B cell (primary cell): Measurements from ENCODE around the gene RGS17. TPM values are rescaled to one million over a fixed set of nuclear protein-coding genes. Genes with fewer than 3 reads are reported as not detected.

Experiments
- ATAC-seq: fragments of 200-7000 bp; cut with Tn5 transposase; one replicate; pipeline ENCODE4 v1.10.0; 2021; ENCODE audit warnings: low read depth, mild to moderate bottlenecking, moderate number of reproducible peaks, moderate library complexity
- CTCF ChIA-PET: fragments of 350-600 bp; sonication (Branson Sonifier 250); formaldehyde crosslinking; loops from one replicate; lab custom pipeline; 2021; ENCODE audit warnings: antibody characterized with exemption, inconsistent platforms; lab: Charles Lee
- POLR2A ChIA-PET: fragments of 350-600 bp; sonication (Branson Sonifier 250); formaldehyde crosslinking; loops from one replicate; lab custom pipeline; 2021; ENCODE audit warnings: antibody characterized with exemption; lab: Charles Lee
- DNase-seq: peaks from one replicate; pipeline ENCODE4 v3.0.0; 2013
- H2AFZ ChIP-seq: 2 replicates; pipeline ENCODE4 v1.6.1; 2012; ENCODE audit warnings: mild to moderate bottlenecking, low read depth, low read length; ENCODE audit not compliant: insufficient read depth, poor library complexity, severe bottlenecking
- H3K27ac ChIP-seq, 2 donors: 1 replicate in 1 of 2; 2 replicates in 1 of 2; pipeline ENCODE4 v1.5.1; 2012 to 2013; ENCODE audit warnings: low read length in 2 of 2, mild to moderate bottlenecking in 2 of 2, moderate library complexity in 1 of 2
- H3K27me3 ChIP-seq, 4 experiments: fragments of 200-600 bp in 1 of 4; sonication (generic) in 1 of 4; replicated peaks in 1 of 4; 1 replicate in 2 of 4; 2 replicates in 2 of 4; pipeline versions ENCODE4 v1.6.1 to v1.7.0; 2013 to 2016; ENCODE audit warnings: low read length in 3 of 4, mild to moderate bottlenecking in 2 of 4, mixed read lengths in 1 of 4, moderate library complexity in 1 of 4; ENCODE audit not compliant: insufficient read depth in 4 of 4, control insufficient read depth in 3 of 4; ENCODE audit errors: control extremely low read depth in 1 of 4
- H3K36me3 ChIP-seq, 2 experiments: replicated peaks in 1 of 2; 1 replicate in 1 of 2; 2 replicates in 1 of 2; pipeline versions ENCODE4 v1.6.1 to v1.7.1; 2013; ENCODE audit warnings: low read length in 1 of 2; ENCODE audit not compliant: insufficient read depth in 2 of 2, control insufficient read depth in 1 of 2; ENCODE audit errors: control extremely low read depth in 1 of 2, extremely low read depth in 1 of 2
- H3K4me1 ChIP-seq, 2 donors: fragments of 200-600 bp in 1 of 2; sonication (generic) in 1 of 2; 1 replicate in 1 of 2; 2 replicates in 1 of 2; pipeline versions ENCODE4 v1.5.1 to v1.6.1; 2013 to 2017; ENCODE audit warnings: low read length in 2 of 2; ENCODE audit not compliant: control insufficient read depth in 2 of 2, insufficient read depth in 2 of 2
- H3K4me2 ChIP-seq: replicated peaks from 2 replicates; pipeline ENCODE3; 2012; ENCODE audit warnings: mild to moderate bottlenecking, low read depth, low read length; ENCODE audit not compliant: poor library complexity, severe bottlenecking
- H3K4me3 ChIP-seq, 5 experiments: fragments of 200-600 bp in 1 of 5; sonication (generic) in 1 of 5; 1 replicate in 3 of 5; 2 replicates in 2 of 5; pipeline versions ENCODE4 v1.5.1 to v1.7.0; 2011 to 2016; ENCODE audit warnings: low read length in 4 of 5, mild to moderate bottlenecking in 4 of 5, low read depth in 2 of 5, control low read depth in 1 of 5, moderate library complexity in 1 of 5; ENCODE audit not compliant: insufficient read depth in 1 of 5; ENCODE audit errors: control extremely low read depth in 1 of 5, extremely low read depth in 1 of 5
- H3K79me2 ChIP-seq: fragments of 200-600 bp; sonication (generic); one replicate; pipeline ENCODE4 v1.6.0; 2016; ENCODE audit warnings: low read length; ENCODE audit not compliant: control insufficient read depth, insufficient read depth
- H3K9ac ChIP-seq: fragments of 200-600 bp; sonication (generic); 2 replicates; pipeline ENCODE4 v1.6.1; 2017; ENCODE audit warnings: mild to moderate bottlenecking, low read length, moderate library complexity
- H3K9me3 ChIP-seq, 3 donors: one replicate each; pipeline versions ENCODE4 v1.6.1 to v1.7.1; 2013; ENCODE audit warnings: low read length in 2 of 3; ENCODE audit not compliant: control insufficient read depth in 2 of 3, insufficient read depth in 1 of 3; ENCODE audit errors: control extremely low read depth in 1 of 3
- H4K20me1 ChIP-seq: 2 replicates; pipeline ENCODE4 v1.6.0; 2012; ENCODE audit warnings: mild to moderate bottlenecking, low read length; ENCODE audit not compliant: insufficient read depth, control insufficient read depth, poor library complexity, severe bottlenecking
- H3K27ac Mint-ChIP-seq: one replicate; pipeline ENCODE4 v1.8.0; 2021; ENCODE audit warnings: mixed read lengths
- H3K27me3 Mint-ChIP-seq: one replicate; pipeline ENCODE4 v1.8.0; 2021; ENCODE audit warnings: mixed read lengths
- H3K4me1 Mint-ChIP-seq: one replicate; pipeline ENCODE4 v1.8.0; 2021; ENCODE audit warnings: mixed read lengths
- H3K4me3 Mint-ChIP-seq: one replicate; pipeline ENCODE4 v1.8.0; 2021; ENCODE audit warnings: mixed read lengths
- H3K9me3 Mint-ChIP-seq: one replicate; pipeline ENCODE4 v1.8.0; 2022; ENCODE audit warnings: mixed read lengths; ENCODE audit not compliant: insufficient read depth
- CTCF ChIP-seq: fragments of 200-600 bp; IDR thresholded peaks from one replicate; pipeline ENCODE4 v1.8.0; 2022; ENCODE audit warnings: antibody characterized with exemption, mild to moderate bottlenecking
- EZH2 ChIP-seq: IDR thresholded peaks from 2 replicates; pipeline ENCODE4 v1.6.1; 2012; ENCODE audit warnings: borderline replicate concordance, low read depth, mild to moderate bottlenecking, moderate library complexity, low read length; ENCODE audit not compliant: insufficient read depth, poor library complexity, severe bottlenecking
- WGBS: methylation state at CpG from one replicate; pipeline ENCODE4 v1.1.5; 2013; ENCODE audit warnings: missing lambda C conversion rate; ENCODE audit not compliant: insufficient coverage; 5-methylcytosine and 5-hydroxymethylcytosine counted together
- intact Hi-C: fragments of 100-400 bp; cut with micrococcal nuclease; formaldehyde crosslinking; loops from one replicate; pipeline ENCODE4 v1.10.0; 2022
- polyA plus RNA-seq: library from polyadenylated mRNA; depleted of rRNA; stranded (reverse); fragments of >200 nt; gene quantifications from 2 replicates; pipeline ENCODE4 v1.2.3, GENCODE V29; 2012
- total RNA-seq, 2 donors: library from RNA; stranded (reverse); fragments of 120-200 nt in 1 of 2; gene quantifications; 1 replicate in 1 of 2; 2 replicates in 1 of 2; pipeline versions ENCODE4 v1.2.3 to v1.2.4, GENCODE V29; 2013 to 2022

The RGS17 gene
- total and polyA plus RNA-seq, 2 donors (not counting 1 experiment from before 2014, with no cell fraction given): not detected

GRCh38 chr6:153123801-153124200, 7.3 kb downstream of the RGS17 start:
- no peak for TF ChIP-seq EZH2
- TF ChIP-seq CTCF: no peak
- no peak overlapping the region for H3K27ac ChIP-seq
- POLR2A ChIA-PET: no interaction called here
- intact Hi-C loops: no loop called here
- no peaks in the 10 kb centered on the region for H3K4me1 Mint-ChIP-seq
- ATAC-seq (no peak), DNase-seq (no peak)
- H4K20me1 ChIP-seq: no peaks in the 10 kb centered on the region
- no peaks in the 10 kb centered on the region for H3K9me3 Mint-ChIP-seq
- H3K79me2 ChIP-seq: no peaks in the 10 kb centered on the region
- peaks cover 0 to 20% (median 7%) of the 10 kb centered on the region in 4 experiments for H3K27me3 ChIP-seq
- no peaks in the 10 kb centered on the region for H3K9me3 ChIP-seq
- no peaks in the 10 kb centered on the region for H3K36me3 ChIP-seq
- no peak overlapping the region for H3K9ac ChIP-seq
- H3K4me2 ChIP-seq: no peak overlapping the region
- no peak overlapping the region for H3K4me3 ChIP-seq
- H2AFZ ChIP-seq: no peak overlapping the region
- no peak overlapping the region for H3K4me3 Mint-ChIP-seq
- H3K27me3 Mint-ChIP-seq: peaks cover 33% of the 10 kb centered on the region
- WGBS: no CpG with 5 or more reads among the region's 3 CpGs
- CTCF ChIA-PET: no interaction called here
- H3K4me1 ChIP-seq: no peaks in the 10 kb centered on the region
- no peak overlapping the region for H3K27ac Mint-ChIP-seq

GRCh38 chr6:153121311-153121710, 9.8 kb downstream of the RGS17 start:
- Mint-ChIP-seq H3K4me1 (no peaks in the 10 kb centered on the region), H3K4me3 (no peak overlapping the region), H3K9me3 (no peaks in the 10 kb centered on the region), H3K27ac (no peak overlapping the region), H3K27me3 (peaks cover 21% of the 10 kb centered on the region)
- ChIA-PET POLR2A (no interaction called here), CTCF (no interaction called here)
- H3K79me2 ChIP-seq: no peaks in the 10 kb centered on the region
- H3K36me3 ChIP-seq: no peaks in the 10 kb centered on the region
- intact Hi-C loops: no loop called here
- no peaks in the 10 kb centered on the region for H3K4me1 ChIP-seq
- no peaks in the 10 kb centered on the region for H4K20me1 ChIP-seq
- H3K27me3 ChIP-seq: peaks cover 0 to 4% (median 0%) of the 10 kb centered on the region in 4 experiments
- no peak overlapping the region for H3K4me3 ChIP-seq
- no peak for DNase-seq
- H3K4me2 ChIP-seq: no peak overlapping the region
- no peak overlapping the region for H3K9ac ChIP-seq
- no peak overlapping the region for H2AFZ ChIP-seq
- ATAC-seq: no peak
- no peaks in the 10 kb centered on the region for H3K9me3 ChIP-seq
- no peak overlapping the region for H3K27ac ChIP-seq
- TF ChIP-seq EZH2 (no peak), CTCF (no peak)
